Endometrial microvascular endothelial cells (primary cell): ENCODE results near the gene TMEM240. TPM values are rescaled to one million over a fixed set of nuclear protein-coding genes. Genes with fewer than 3 reads are reported as not detected.
"Not testable (repeated sequence)": the region's sequence is repeated elsewhere in the genome, so short reads cannot be mapped to it uniquely, and the experiment has no call there.

Experiments used
- in situ Hi-C: cut with HindIII; loops from 2 replicates; pipeline ENCODE4 v1.10.0; 2017; ENCODE audit warnings: low sequenced_read_pairs, low pct_unique_long_range_greater_than_20kb; ENCODE audit errors: inconsistent ontology term
- total RNA-seq: library from RNA; depleted of rRNA; stranded (reverse); fragments of >200 nt; gene quantifications from one replicate; pipeline ENCODE4 v1.2.3, GENCODE V29; 2015; ENCODE audit errors: inconsistent ontology term

Gene TMEM240
- total RNA-seq, 1 donor from 2014 or later, result 1.0 TPM

DNA sequence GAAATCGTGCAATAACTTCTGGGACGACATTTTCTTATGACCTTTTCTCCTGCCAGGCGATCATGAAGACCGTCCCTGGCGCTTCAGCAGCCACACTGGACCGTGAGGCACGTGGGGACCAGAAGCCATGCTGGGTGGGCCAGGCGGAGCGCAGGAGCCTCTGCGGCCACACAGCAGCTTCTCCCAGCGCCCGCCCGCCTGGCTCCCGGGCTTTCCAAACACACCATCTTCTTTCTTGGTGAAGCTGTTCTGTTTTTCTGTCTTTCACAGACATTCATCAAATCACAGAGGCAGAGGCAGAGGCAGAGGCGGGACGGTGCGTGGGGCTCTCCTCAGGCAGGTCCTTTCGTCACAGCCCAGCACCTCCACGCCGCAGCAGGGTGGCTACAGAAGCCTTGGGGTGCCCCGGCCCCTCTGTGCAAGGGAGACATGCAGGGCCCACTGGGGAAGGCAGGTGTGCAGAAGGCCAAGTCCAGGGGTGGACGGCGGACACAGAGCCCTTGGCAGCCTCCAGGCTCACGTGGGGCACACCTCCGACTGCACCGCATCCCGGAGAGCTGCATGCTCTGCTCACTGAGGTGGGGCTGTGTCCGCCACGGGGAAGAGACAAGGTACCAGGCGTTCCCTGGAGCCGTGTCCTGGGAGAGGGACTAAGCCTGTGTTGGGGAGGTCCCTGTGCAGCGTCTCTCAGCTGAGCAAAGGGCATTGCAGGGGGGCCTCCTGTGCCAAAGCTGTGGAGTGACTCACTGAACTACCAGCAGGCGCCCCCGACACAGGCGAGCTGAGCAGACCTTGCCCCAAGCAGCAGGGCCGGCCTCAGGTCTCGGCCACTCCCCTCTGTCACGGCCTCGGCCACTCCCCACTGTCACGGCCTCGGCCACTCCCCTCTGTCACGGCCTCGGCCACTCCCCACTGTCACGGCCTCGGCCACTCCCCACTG, 2.6 kb upstream of the TMEM240 start:
- in situ Hi-C loops, result no loop called here

DNA sequence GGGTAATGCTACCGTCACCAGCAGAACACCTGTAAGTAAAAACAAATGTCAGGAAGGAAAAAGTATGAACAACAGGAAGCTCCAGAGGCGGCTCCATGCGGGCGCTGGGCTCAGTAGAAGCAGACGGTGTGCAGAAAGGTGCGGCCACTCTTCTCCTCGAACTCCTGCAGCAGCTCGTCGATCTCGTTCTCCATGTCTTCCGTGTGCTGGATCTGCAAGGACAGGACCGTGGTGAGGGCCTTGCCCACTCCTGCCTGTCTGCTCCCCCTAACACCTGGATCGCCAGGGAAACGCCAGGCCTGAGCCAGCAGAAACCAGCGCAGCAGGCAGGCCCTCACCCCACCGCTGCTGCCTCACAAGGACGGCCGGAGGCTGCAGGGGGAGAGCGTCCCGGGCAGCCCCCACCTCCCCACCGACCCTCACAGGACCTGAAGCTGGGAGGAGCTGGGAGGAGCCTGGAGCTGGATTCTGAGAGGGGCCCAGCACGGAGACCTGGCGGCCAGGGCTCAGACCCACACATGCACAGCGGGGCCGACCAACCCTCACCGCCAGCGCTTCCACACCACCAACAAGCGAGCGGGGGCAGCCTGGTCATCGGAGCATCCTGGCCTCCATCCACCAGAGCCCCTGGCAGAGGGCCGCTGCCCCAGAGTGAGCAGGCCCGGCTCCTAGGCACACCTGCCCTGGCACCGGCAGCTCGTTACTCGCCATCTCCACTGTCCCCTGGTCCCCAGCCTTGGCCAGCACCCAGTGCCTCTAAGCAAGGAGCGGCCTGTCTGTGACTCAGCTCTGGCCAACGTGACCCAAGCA, 1.7 kb upstream of the TMEM240 start:
- in situ Hi-C loops, result no loop called here

DNA sequence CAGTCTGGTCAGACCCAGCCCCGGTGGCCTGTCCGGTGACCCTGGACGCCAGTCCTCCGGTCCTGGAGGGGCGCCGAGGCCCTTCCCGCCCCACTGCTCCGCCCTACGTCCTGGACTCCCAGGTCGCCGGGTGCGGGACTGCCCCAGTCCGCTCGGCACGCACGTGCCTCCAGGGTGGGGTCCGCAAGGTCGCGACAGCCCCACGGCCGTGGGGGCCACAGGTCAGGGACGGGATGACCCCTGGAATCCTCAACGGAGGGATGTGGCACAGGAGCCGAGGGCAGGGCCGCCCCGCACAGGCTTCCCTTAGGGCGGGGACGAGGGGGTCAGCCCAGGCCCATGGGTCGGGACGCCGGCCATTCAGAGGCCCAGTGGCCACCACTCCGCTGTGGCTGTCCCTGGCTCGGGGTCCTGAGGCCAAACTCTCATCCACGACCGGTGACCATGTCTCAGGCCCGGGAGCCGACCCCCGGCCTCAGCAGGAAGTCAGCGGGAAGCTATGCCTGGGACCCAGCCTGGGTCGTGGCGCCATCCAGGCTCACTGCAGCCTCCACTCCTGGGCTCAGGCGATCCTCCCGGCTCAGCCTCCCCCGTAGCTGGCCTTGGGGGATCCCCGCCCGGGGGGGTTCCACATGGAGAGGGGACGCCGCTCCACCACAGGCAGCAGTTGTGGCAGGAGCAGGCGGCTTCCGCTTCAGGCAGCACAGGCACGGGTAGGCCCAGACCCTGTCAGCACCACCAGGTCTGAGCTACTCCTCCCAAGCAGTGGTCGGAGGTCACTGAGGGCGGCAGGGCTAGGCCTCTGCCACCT, 599 bp upstream of the TMEM240 start:
- in situ Hi-C loops, result no loop called here

DNA sequence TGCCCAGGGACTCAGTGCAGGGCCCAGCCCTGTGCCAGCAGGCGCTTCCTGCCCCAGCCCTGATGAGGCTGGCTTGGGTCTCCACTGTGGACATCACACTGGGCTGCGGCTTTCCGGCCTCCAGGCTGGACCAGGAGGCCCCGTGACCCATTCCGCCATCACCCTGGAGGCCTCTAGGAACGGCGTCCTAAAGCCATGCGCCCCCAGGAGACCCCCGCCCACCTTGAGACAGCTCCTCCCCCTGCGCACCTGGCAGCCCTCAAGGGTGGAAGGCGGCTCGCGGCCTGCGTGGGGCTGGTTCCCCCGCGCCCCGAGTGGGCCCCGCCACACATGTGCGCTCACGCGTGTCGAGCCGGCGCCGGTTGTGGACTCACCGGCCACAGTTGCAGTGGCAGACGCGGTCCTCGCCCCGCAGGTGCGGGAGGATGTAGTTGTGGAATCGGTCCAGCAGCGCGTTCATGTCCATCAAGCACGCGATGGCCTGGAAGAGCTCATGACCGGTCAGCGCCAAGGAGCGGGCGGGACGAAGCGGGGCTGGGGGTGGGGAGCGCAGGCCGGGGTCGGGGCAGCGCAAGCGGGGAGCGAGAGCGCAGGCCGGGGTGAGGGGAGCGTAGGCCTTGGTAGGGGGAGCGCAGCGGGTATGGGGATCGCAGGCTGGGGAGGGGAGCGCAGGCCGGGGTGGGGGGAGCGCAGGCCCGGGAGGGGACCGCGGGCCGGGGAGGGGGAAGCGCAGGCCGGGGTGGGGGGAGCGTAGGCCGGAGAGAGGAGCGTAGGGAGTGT, 924 bp downstream of the TMEM240 start:
- in situ Hi-C loops, result no loop called here

DNA sequence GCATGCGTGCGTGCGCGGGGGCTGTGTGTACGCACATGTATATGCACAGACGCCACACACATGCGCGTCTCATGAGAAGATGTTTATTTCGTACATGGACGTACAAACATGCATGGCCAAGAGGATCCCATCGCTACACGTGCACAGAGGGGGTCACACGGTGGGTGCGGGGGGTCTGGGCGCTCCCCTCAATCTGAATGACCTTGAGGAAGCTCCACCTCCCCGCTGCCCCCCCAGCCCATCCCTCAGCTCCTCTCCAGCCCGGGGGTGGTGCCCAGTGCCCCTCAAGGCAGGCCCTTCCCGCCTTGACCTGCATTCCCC, 1.5 kb downstream of the TMEM240 start:
- in situ Hi-C loops, result no loop called here

DNA sequence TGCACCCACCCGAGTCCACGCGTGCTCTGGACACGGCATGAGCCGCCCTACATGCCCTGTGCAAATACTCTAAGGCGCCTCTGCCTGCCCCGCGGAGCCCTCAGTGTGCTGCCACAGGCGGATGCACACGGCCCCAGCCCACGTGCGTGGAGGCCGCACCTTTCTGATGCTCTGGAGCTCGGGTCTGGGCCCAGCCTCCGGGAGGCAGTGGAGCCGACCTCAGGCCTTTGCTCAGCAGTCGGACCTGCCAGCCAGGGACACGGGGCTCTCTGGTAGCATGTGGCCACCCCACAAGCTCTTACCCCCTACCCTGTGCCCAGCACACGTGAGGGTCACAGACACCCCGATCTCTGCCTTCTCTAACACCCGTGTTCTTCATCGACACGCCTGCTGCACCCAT, 2.1 kb downstream of the TMEM240 start:
- in situ Hi-C loops, result no loop called here

DNA sequence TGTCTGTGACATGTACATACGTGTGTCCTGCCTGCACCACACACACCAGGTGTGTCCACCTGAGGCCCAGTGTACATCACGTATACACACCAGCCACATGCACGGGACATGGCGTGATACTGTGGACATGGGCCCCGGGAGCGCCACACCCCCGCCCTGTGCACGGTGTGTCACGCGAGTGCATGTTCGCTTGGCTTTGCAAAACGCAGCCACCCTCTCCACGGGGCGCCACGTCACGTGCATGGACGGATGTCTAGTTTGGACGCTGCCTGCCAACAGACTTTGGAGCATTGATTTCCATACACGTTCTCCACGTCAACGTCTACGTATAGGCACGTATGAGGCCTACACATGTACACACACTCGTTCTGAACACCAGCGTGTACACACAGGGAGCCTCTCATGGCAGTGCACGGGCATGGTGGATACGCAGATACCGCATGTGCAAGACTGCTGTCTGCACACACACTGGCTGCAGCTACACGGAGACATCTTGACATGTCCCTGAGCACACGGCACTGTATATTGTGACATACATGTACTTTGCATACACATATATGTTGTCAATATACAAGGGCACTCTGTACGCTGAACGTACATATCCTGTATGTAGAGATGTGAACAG, 2.7 kb downstream of the TMEM240 start:
- in situ Hi-C loops, result no loop called here

DNA sequence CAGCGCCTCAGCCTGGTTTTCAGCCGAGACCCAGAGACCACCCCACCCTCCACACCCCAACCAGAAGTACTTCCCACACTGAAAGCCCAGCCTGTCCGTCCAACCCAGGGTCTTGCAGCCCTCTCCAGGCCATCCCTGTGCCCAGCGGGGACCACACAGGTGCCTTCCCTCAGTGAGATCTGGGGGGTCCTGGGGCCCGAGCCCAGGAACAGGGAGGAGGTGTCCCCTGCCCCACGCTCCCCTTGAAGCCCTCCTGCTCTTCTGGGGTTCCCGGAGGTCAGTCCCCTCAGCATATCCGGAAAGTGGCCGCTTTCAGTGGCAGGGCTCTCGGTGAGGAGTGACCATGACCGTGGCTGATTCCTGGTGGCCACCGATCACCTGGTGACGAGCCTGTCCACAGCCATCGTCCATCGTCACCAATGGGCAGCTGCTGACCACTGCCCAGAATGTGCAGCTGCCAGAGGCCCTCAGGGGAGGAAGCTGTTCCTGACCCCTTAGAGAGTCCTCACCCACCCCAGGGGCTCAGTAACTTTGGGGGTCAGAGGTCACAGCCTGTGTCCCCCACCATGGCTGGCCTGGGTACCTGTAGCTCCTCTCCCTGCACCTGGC, 3.4 kb downstream of the TMEM240 start:
- in situ Hi-C loops, result no loop called here

DNA sequence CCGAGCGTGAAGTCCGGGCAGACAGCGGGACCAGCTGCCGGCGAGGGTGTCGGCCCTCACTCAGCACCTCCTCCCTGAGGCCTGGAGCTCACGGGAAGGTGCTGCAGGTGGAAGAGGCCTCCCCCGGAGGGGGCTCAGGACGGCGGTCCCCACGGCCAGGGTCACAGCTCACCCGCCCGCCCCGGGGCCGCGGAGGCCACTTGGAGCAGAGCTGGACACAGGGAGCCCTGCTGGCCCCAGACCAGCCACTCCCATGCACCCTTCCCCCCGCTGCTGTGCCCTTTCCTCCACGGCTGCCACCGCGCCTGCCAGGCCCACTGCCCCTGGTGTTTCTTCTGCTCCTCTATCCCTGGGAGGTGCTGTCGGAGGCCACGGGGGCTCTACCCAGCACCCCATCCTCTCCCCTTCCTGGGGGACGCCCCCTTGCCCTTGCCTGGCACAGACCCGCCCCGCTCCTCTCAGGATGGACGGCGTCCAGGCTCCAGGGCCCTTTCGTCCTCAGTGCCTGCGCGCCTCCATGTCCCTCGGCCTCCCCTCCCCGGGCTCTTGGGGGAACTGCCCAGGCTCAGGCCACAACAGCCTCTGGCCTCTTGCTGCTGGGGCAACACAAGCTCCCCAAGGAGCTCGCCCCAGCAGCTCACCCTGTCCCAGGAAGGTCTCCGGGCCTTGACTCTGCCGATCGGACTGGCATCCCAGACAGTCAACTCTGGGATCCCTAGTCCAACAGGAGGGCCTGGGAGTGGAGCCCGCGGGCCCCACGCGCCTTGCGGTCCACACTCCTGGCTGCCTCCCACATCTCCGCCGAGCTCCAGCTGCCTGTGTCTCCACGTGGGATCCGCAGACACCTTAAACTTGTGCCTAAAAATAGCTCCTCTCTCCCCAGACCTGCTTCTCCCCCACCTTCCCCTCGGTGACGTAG, 4.1 kb downstream of the TMEM240 start:
- in situ Hi-C loops, result no loop called here

DNA sequence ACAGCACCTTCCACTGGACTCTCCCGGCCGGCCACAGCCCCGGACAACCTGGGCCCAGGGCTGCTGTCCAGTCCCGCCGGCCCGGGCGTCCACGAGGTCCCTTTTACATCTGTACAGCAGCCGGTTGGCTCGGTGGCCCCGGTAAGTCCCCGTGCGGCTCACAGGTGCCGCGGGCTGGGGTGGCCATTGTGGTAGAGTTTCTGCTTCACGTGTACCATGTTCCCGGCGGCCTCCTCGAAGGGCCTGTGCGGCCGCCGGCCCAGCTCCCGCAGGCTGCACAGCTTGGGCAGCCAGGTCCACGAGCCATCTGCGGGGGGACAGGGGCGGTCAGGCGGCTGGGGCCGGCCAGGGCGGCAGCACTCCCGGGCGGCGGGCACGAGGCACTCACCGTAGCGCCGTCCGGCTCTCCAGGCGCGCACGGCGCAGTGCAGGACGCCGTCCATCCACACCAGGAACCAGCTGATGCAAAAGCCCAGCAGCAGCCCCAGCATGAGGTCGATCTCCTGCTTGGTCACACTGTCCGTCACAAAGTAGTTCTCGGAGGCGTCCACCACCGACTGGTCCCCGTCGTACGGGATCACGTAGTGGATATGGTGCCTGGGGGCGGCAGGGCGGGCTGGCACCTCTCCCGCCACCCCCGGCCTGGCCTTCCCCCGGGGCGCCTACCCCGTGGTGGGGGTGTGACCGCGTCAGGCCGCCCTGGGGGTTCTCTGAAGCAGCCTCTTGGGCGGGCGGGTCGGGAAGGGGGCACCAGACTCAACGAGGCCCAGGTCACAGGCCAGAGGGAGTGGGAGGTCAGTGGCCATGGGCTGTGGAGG, 5.0 kb downstream of the TMEM240 start:
- in situ Hi-C loops, result no loop called here

DNA sequence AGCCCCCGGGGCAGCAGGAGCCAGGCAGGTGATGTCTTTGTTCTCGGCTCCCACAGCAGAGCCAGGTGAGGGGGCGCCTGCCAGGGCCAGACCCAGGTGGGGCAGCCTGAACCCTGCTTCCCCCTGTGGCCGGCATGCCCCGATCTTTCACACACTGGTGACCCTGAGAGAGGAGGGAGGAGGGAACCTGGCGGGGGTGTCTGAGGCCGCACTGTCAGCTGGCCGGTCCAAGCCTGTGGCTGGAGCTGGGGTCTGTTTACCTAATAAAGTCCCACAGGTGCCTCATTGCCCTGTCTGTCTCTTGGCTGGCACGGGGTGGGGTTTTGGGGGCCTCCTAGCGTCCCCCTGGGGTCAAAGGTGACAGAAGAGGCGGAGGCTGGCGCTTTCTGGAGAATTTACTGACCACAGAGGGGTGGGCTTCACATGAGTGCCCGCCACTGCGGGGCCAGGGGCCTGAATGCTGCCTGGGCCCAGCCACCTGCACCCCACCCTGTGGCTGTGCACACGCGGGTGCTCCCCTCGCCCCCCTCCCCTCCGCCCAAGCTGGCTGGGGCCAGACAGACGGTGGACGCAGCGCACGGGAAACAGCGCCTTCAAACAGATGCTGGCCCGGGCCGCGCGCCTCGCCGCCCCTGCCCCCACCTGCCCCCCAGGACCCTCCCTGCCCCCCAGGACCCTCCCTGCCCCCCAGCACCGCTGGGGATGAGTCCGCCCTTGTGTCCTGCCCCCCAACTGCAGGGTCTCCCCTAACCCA, 5.8 kb downstream of the TMEM240 start:
- in situ Hi-C loops, result no loop called here

DNA sequence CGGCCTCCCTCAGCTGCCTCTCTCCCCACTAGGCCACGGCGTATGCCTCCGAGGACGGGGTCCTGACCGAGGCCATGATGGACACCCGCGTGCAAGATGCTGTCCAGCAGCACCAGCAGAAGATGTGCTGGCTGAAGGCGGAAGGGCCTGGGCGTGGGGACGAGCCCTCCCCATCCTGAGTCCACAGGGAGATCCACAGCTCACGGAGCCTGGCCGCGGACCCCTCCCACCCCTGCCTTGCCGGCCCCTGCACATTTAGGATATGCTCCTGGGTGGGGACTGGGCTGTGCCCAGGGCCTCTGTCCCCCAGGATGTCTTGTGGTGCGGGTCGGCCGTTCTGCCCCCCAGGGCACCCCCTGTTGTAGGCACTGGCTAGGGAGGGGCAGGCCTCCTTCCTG, 6.5 kb downstream of the TMEM240 start:
- in situ Hi-C loops, result not testable (repeated sequence)

DNA sequence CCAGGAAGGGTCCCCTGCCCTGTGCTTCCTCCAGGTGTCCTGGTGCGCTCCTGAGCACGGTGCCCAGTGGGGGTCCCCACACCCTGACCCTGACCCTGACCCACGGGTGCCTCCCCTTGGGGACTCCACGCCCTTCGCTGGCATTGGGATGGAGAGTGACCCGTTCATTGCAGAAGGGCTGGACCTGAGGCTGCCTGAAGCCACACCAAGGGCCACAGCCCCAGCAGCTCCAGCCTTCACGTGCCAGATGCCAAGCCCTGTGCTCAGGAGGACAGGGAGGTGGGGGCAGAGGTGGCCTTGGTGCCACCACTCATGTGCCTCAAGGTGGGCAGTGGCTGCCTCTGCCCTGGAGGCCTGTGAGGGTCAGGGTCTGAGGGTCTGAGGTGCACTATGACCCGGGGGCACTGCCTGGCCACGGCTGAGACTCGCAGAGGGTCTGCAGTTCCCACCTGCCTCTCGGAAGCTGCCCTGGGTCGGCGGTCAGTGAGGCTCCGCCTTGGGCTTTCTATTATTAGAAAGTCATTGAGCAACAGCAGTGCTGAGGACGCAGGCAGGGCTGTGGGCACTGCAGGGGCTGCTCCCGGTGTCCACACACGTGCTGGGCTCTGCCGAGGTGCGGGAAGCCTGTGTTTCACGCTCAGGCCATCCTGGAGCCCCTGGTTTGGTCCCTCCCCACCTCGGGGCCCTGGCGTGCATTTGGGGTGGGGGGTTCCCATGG, 7.1 kb downstream of the TMEM240 start:
- in situ Hi-C loops, result not testable (repeated sequence)

DNA sequence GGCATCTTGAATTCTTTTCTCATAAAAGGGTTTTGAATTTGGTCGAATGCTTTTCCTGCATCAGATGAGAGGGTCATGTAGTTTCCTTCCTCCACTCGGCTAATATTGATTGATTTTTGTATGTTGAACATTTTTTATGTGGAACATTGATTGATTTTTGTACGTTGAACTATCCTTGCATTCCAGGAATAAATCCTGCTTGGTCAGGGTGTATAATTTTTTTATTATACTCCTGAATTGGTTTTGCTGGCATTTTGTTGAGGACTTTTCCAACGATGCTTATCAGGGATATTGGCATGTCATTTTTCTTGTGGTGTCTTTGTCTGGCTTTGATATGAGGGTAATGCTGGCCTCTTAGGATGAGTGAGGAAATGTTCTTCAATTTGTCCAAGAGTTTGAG, 8.5 kb downstream of the TMEM240 start:
- in situ Hi-C loops, result no loop called here

DNA sequence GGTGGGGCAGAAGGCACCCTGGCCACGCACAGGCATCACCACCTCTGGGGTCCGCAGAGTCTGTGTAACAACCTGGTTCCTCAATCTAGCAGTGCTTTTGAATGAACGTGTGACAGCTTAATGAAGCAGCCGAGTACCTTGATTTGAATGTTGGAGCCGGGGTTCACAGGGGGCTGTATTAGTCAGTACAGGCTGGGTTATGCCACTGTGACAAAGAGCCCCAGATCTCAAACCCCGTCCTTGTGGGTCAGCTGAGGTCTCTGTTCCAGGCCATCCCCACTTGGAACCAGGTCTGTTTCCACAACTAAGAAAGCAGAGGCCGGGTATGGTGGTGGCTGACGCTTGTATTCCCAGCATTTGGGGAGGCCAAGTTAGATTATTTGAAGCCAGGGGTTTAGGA, 10.5 kb downstream of the TMEM240 start:
- in situ Hi-C loops, result no loop called here
